PC-9 (cell line): ENCODE measurements around the gene PPP1R15A.
"Not testable (repeated sequence)": the region's sequence is repeated elsewhere in the genome, so short reads cannot be mapped to it uniquely, and the experiment has no call there.

ENCODE experiments used
- EZH2 ChIP-seq: fragments of 200-600 bp; sonication (generic); IDR thresholded peaks from 2 replicates; pipeline ENCODE4 v1.8.0; 2017; ENCODE audit warnings: antibody characterized with exemption, low read depth
- TF ChIP-seq, protein P1 (sequence below): fragments of 200-600 bp; sonication (generic); conservative IDR thresholded peaks from 2 replicates; pipeline ENCODE4 v1.6.1; 2017; ENCODE audit warnings: mixed run types, antibody characterized with exemption, mild to moderate bottlenecking, moderate library complexity

DNA sequence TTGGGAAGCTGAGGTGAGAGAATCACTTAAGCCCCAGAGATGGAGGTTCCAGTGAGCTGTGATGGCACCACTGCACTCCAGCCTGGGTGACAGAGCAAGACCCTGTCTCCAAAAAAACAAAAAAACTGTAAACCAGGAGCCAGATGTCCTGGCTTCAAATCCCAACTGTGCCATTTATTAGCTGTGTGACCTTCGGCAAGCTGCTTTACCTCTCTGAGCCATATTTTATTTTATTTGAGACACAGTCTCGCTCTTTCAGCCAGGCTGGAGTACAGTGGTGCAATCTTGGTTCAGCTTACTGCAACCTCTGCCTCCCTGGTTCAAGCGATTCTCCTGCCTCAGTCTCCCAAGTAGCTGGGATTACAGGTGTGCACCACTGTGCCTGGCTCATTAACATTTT is 25.6 kb upstream of the PPP1R15A start:
- TF ChIP-seq, protein P1, sequence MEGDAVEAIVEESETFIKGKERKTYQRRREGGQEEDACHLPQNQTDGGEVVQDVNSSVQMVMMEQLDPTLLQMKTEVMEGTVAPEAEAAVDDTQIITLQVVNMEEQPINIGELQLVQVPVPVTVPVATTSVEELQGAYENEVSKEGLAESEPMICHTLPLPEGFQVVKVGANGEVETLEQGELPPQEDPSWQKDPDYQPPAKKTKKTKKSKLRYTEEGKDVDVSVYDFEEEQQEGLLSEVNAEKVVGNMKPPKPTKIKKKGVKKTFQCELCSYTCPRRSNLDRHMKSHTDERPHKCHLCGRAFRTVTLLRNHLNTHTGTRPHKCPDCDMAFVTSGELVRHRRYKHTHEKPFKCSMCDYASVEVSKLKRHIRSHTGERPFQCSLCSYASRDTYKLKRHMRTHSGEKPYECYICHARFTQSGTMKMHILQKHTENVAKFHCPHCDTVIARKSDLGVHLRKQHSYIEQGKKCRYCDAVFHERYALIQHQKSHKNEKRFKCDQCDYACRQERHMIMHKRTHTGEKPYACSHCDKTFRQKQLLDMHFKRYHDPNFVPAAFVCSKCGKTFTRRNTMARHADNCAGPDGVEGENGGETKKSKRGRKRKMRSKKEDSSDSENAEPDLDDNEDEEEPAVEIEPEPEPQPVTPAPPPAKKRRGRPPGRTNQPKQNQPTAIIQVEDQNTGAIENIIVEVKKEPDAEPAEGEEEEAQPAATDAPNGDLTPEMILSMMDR: not testable (repeated sequence)
- not testable (repeated sequence) for TF ChIP-seq EZH2
